ENCODE results near the gene CCDC78. TPM values are rescaled to one million over a fixed set of nuclear protein-coding genes. Genes with fewer than 3 reads are reported as not detected.

The CCDC78 gene
- polyA plus RNA-seq, 1 donor from 2014 or later: 0.74 TPM

- Mint-ChIP-seq H3K4me3 (peak overlapping the region in 2 of 4 donors; percentile 14 to 35), H3K36me3 (no peaks in the 10 kb centered on the region), H3K27me3 (peaks cover 5% of the 10 kb centered on the region), H3K4me1 (peaks cover 0 to 9% (median 7%) of the 10 kb centered on the region in 3 donors), H3K27ac (peak overlapping the region in 2 of 3 donors; percentile 42 to 77), H3K9me3 (no peaks in the 10 kb centered on the region)
These were observed 51.9 kb downstream of the CCDC78 start for GRCh38 chr16:674214-674881.

- peaks cover 5% of the 10 kb centered on the region for H3K27me3 Mint-ChIP-seq
- H3K27ac Mint-ChIP-seq: no peak overlapping the region
- peaks cover 0 to 5% (median 3%) of the 10 kb centered on the region in 3 donors for H3K4me1 Mint-ChIP-seq
- peak overlapping the region in 1 of 4 donors; percentile 29 for H3K4me3 Mint-ChIP-seq
- H3K36me3 Mint-ChIP-seq: no peaks in the 10 kb centered on the region
- no peaks in the 10 kb centered on the region for H3K9me3 Mint-ChIP-seq
These were observed 52.7 kb downstream of the CCDC78 start for GRCh38 chr16:673399-673991.

GRCh38 chr16:672851-673250 lies 53.4 kb downstream of the CCDC78 start:
- Mint-ChIP-seq H3K4me3 (peak overlapping the region in 1 of 4 donors; percentile 38), H3K27me3 (peaks cover 5% of the 10 kb centered on the region), H3K36me3 (no peaks in the 10 kb centered on the region), H3K4me1 (peaks cover 0 to 5% (median 4%) of the 10 kb centered on the region in 3 donors), H3K9me3 (no peaks in the 10 kb centered on the region), H3K27ac (peak overlapping the region in 1 of 3 donors; percentile 12)

Other genes starting within 250 kb of the CCDC78 start
- 9.1 TPM for gene CAPN15, start 198.7 kb downstream of the CCDC78 start, polyA plus RNA-seq
- gene PRR35, start 166.0 kb downstream of the CCDC78 start, polyA plus RNA-seq: not detected
- 4.5 TPM for gene NHLRC4, start 159.4 kb downstream of the CCDC78 start, polyA plus RNA-seq
- gene PIGQ, start 156.5 kb downstream of the CCDC78 start, polyA plus RNA-seq: 18.9 TPM
- 14.7 TPM for gene RAB40C, start 136.4 kb downstream of the CCDC78 start, polyA plus RNA-seq
- gene WFIKKN1, start 95.5 kb downstream of the CCDC78 start, polyA plus RNA-seq: not detected
- gene METTL26, start 90.1 kb downstream of the CCDC78 start, polyA plus RNA-seq: 81.0 TPM
- gene MCRIP2, start 84.6 kb downstream of the CCDC78 start, polyA plus RNA-seq: 52.8 TPM
- gene WDR90, start 77.1 kb downstream of the CCDC78 start, polyA plus RNA-seq: 0.54 TPM
- 42.7 TPM for gene RHOT2, start 58.3 kb downstream of the CCDC78 start, polyA plus RNA-seq
- 1.1 TPM for gene RHBDL1, start 50.8 kb downstream of the CCDC78 start, polyA plus RNA-seq
- gene STUB1, start 46.0 kb downstream of the CCDC78 start, polyA plus RNA-seq: 137 TPM
- 51.0 TPM for gene JMJD8, start 42.1 kb downstream of the CCDC78 start, polyA plus RNA-seq
- gene WDR24, start 36.0 kb downstream of the CCDC78 start, polyA plus RNA-seq: 15.1 TPM
- 4.4 TPM for gene FBXL16, start 20.6 kb downstream of the CCDC78 start, polyA plus RNA-seq
- 2.8 TPM for gene METRN, start 11.3 kb downstream of the CCDC78 start, polyA plus RNA-seq
- 84.7 TPM for gene ANTKMT, start 5.3 kb downstream of the CCDC78 start, polyA plus RNA-seq
- gene HAGHL, start 663 bp upstream of the CCDC78 start, polyA plus RNA-seq: 10.0 TPM
- 29.4 TPM for gene CIAO3, start 14.6 kb upstream of the CCDC78 start, polyA plus RNA-seq
- gene MSLN, start 34.3 kb upstream of the CCDC78 start, polyA plus RNA-seq: not detected
- 39.5 TPM for gene RPUSD1, start 61.9 kb upstream of the CCDC78 start, polyA plus RNA-seq
- 4.9 TPM for gene CHTF18, start 62.2 kb upstream of the CCDC78 start, polyA plus RNA-seq
- not detected for gene GNG13, start 74.3 kb upstream of the CCDC78 start, polyA plus RNA-seq
- 16.1 TPM for gene LMF1, start 244.5 kb upstream of the CCDC78 start, polyA plus RNA-seq

All from IgD-negative memory B cell (primary cell).